ENCODE results near the gene UBA6. TPM values are rescaled to one million over a fixed set of nuclear protein-coding genes. Genes with fewer than 3 reads are reported as not detected.

UBA6 gene
- total RNA-seq, 1 donor: 60.8 TPM

GRCh38 chr4:67718848-67719247 is 17.9 kb upstream of the UBA6 start:
- no peak overlapping the region for H3K27ac ChIP-seq (ENCODE audit: low read depth, low read length)
- H4K20me1 ChIP-seq (ENCODE audit: insufficient read depth, low read length): no peaks in the 10 kb centered on the region
- H3K27me3 ChIP-seq (ENCODE audit: insufficient read depth, low read length): no peaks in the 10 kb centered on the region
- H3K4me1 ChIP-seq (ENCODE audit: insufficient read depth, low read length): peaks cover 15% of the 10 kb centered on the region
- H3K36me3 ChIP-seq (ENCODE audit: insufficient read depth, low read length): no peaks in the 10 kb centered on the region
- H3K79me2 ChIP-seq (ENCODE audit: insufficient read depth, low read length): peaks cover 4% of the 10 kb centered on the region
- H3K4me2 ChIP-seq (ENCODE audit: insufficient read depth, low read length): no peak overlapping the region
- H3K4me3 ChIP-seq (ENCODE audit: insufficient read depth, low read length): no peak overlapping the region
- no peak overlapping the region for H2AFZ ChIP-seq (ENCODE audit: low read length)
- DNase-seq (ENCODE audit: insufficient read length, low spot score, missing footprints): no peak
- no peaks in the 10 kb centered on the region for H3K9me3 ChIP-seq (ENCODE audit: low read depth, low read length)
- no peak for TF ChIP-seq CTCF (IDR thresholded peaks at IDR 0.05; ENCODE audit: extremely low read depth, low read depth, low read length)

GRCh38 chr4:67717586-67717985 is 16.6 kb upstream of the UBA6 start:
- no peak overlapping the region for H3K4me2 ChIP-seq (ENCODE audit: insufficient read depth, low read length)
- H3K27ac ChIP-seq (ENCODE audit: low read depth, low read length): no peak overlapping the region
- H3K36me3 ChIP-seq (ENCODE audit: insufficient read depth, low read length): no peaks in the 10 kb centered on the region
- no peak for TF ChIP-seq CTCF (IDR thresholded peaks at IDR 0.05; ENCODE audit: extremely low read depth, low read depth, low read length)
- no peak overlapping the region for H3K4me3 ChIP-seq (ENCODE audit: insufficient read depth, low read length)
- no peak overlapping the region for H2AFZ ChIP-seq (ENCODE audit: low read length)
- no peaks in the 10 kb centered on the region for H3K27me3 ChIP-seq (ENCODE audit: insufficient read depth, low read length)
- H3K4me1 ChIP-seq (ENCODE audit: insufficient read depth, low read length): peaks cover 19% of the 10 kb centered on the region
- H3K9me3 ChIP-seq (ENCODE audit: low read depth, low read length): no peaks in the 10 kb centered on the region
- H4K20me1 ChIP-seq (ENCODE audit: insufficient read depth, low read length): peaks cover 5% of the 10 kb centered on the region
- H3K79me2 ChIP-seq (ENCODE audit: insufficient read depth, low read length): peaks cover 4% of the 10 kb centered on the region
- no peak for DNase-seq (ENCODE audit: insufficient read length, low spot score, missing footprints)

- Histone ChIP-seq H3K27me3 (ENCODE audit: insufficient read depth, low read length) (no peaks in the 10 kb centered on the region), H2AFZ (ENCODE audit: low read length) (no peak overlapping the region), H3K27ac (ENCODE audit: low read depth, low read length) (no peak overlapping the region), H3K79me2 (ENCODE audit: insufficient read depth, low read length) (peaks cover 10% of the 10 kb centered on the region), H3K4me2 (ENCODE audit: insufficient read depth, low read length) (no peak overlapping the region), H3K4me1 (ENCODE audit: insufficient read depth, low read length) (peaks cover 12% of the 10 kb centered on the region), H3K9me3 (ENCODE audit: low read depth, low read length) (no peaks in the 10 kb centered on the region), H3K36me3 (ENCODE audit: insufficient read depth, low read length) (no peaks in the 10 kb centered on the region), H4K20me1 (ENCODE audit: insufficient read depth, low read length) (peaks cover 6% of the 10 kb centered on the region), H3K4me3 (ENCODE audit: insufficient read depth, low read length) (no peak overlapping the region)
- no peak for DNase-seq (ENCODE audit: insufficient read length, low spot score, missing footprints)
- no peak for TF ChIP-seq CTCF (IDR thresholded peaks at IDR 0.05; ENCODE audit: extremely low read depth, low read depth, low read length)
These were observed 14.0 kb upstream of the UBA6 start for GRCh38 chr4:67714955-67715354.

GRCh38 chr4:67714248-67714583 is 13.3 kb upstream of the UBA6 start:
- peaks cover 12% of the 10 kb centered on the region for H3K4me1 ChIP-seq (ENCODE audit: insufficient read depth, low read length)
- peak overlapping the region; percentile 44 for H3K4me2 ChIP-seq (ENCODE audit: insufficient read depth, low read length)
- peak overlapping the region; percentile 42 for H3K27ac ChIP-seq (ENCODE audit: low read depth, low read length)
- H4K20me1 ChIP-seq (ENCODE audit: insufficient read depth, low read length): peaks cover 6% of the 10 kb centered on the region
- no peaks in the 10 kb centered on the region for H3K9me3 ChIP-seq (ENCODE audit: low read depth, low read length)
- TF ChIP-seq CTCF (IDR thresholded peaks at IDR 0.05; ENCODE audit: extremely low read depth, low read depth, low read length): no peak
- peaks cover 14% of the 10 kb centered on the region for H3K79me2 ChIP-seq (ENCODE audit: insufficient read depth, low read length)
- no peak overlapping the region for H2AFZ ChIP-seq (ENCODE audit: low read length)
- no peaks in the 10 kb centered on the region for H3K36me3 ChIP-seq (ENCODE audit: insufficient read depth, low read length)
- H3K27me3 ChIP-seq (ENCODE audit: insufficient read depth, low read length): no peaks in the 10 kb centered on the region
- DNase-seq (ENCODE audit: insufficient read length, low spot score, missing footprints): peak; percentile 50
- H3K4me3 ChIP-seq (ENCODE audit: insufficient read depth, low read length): no peak overlapping the region

Measured in osteoblast (primary cell).